ENCODE data around the gene ZNF718.

DNA sequence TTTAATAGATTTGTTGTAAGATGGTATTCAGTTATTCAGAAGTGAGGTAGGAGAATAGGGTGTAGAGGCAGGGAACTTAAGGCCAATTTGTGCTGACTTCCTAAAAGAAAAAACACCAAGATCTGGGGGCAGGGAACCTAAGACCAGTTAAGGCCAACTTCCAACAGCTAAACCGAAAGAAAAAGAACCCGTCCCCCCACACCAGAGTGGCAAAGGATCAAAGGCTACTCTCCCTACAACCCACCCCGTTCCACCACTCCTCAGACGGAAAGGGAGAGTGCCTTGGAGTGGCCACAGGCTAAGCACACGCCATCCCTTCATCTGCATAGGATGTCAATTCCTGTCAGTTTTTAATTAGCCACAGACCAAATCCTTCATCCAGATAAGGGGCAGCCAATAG, 3.7 kb upstream of the ZNF718 start:
- TF ChIP-seq POLR2A (IDR thresholded peaks at IDR 0.05): no peak
- TF ChIP-seq, protein P1, sequence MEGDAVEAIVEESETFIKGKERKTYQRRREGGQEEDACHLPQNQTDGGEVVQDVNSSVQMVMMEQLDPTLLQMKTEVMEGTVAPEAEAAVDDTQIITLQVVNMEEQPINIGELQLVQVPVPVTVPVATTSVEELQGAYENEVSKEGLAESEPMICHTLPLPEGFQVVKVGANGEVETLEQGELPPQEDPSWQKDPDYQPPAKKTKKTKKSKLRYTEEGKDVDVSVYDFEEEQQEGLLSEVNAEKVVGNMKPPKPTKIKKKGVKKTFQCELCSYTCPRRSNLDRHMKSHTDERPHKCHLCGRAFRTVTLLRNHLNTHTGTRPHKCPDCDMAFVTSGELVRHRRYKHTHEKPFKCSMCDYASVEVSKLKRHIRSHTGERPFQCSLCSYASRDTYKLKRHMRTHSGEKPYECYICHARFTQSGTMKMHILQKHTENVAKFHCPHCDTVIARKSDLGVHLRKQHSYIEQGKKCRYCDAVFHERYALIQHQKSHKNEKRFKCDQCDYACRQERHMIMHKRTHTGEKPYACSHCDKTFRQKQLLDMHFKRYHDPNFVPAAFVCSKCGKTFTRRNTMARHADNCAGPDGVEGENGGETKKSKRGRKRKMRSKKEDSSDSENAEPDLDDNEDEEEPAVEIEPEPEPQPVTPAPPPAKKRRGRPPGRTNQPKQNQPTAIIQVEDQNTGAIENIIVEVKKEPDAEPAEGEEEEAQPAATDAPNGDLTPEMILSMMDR (IDR thresholded peaks at IDR 0.05): no peak
